ENCODE results near the gene NDUFC1. TPM values are rescaled to one million over a fixed set of nuclear protein-coding genes. Genes with fewer than 3 reads are reported as not detected.

The NDUFC1 gene
- total and polyA plus RNA-seq, 2 of the 8 experiments (the other 6 are each of a cell fraction or from before 2014, with no cell fraction given): 41.9 to 62.0 TPM

GRCh38 chr4:139316733-139317132, 14.5 kb upstream of the NDUFC1 start:
- Histone ChIP-seq H2BK15ac (ENCODE audit: low read length) (no peak overlapping the region), H3K27ac (ENCODE audit: low read depth, low read length) (no peak overlapping the region), H2BK12ac (ENCODE audit: low read depth, low read length) (no peak overlapping the region), H3K4ac (replicated peaks; ENCODE audit: insufficient read length, low read depth, low read length) (no peak overlapping the region), H3K4me2 (ENCODE audit: insufficient read depth in 1 of 2, low read depth in 2 of 2, low read length in 2 of 2) (no peak overlapping the region), H4K20me1 (replicated peaks in 1 of 2; ENCODE audit: control insufficient read depth in 1 of 2, insufficient read depth in 2 of 2, low read length in 2 of 2) (peaks cover 9 to 19% of the 10 kb centered on the region in 2 experiments), H2AFZ (ENCODE audit: low read length) (no peak overlapping the region), H4K5ac (ENCODE audit: insufficient read length, low read depth, low read length) (no peak overlapping the region), H3K18ac (ENCODE audit: extremely low read depth, low read length) (no peak overlapping the region), H4K8ac (ENCODE audit: extremely low read depth, insufficient read depth, low read length) (no peak overlapping the region), H2AK5ac (ENCODE audit: low read depth, low read length) (no peak overlapping the region), H3K23ac (ENCODE audit: insufficient read length) (no peak overlapping the region), H3K14ac (ENCODE audit: insufficient read length) (no peak overlapping the region), H3K56ac (replicated peaks; ENCODE audit: insufficient read length, low read depth, low read length) (no peak overlapping the region), H3K4me3 (ENCODE audit: extremely low read depth in 1 of 4, insufficient read depth in 2 of 4, low read depth in 3 of 4, low read length in 4 of 4) (no peak overlapping the region), H2BK20ac (ENCODE audit: low read length) (no peak overlapping the region), H2BK5ac (ENCODE audit: low read depth, low read length) (0 out of 2 replicates have a peak overlapping the region, but pooled peaks have one; percentile 35), H3K36me3 (ENCODE audit: control insufficient read depth in 2 of 4, insufficient read depth in 4 of 4, low read length in 3 of 4) (no peaks in the 10 kb centered on the region; a peak in 1 of 8 replicates), H3K9me3 (ENCODE audit: insufficient read depth in 2 of 2, low read depth in 1 of 2, low read length in 1 of 2) (no peaks in the 10 kb centered on the region), H3K9ac (replicated peaks in 1 of 4; ENCODE audit: extremely low read depth in 1 of 4, low read depth in 3 of 4, low read length in 3 of 4) (no peak overlapping the region), H3K79me2 (ENCODE audit: control insufficient read depth in 1 of 2, insufficient read depth in 2 of 2, low read length in 2 of 2) (peaks cover 56 to 100% of the 10 kb centered on the region in 2 experiments), H2BK120ac (replicated peaks; ENCODE audit: low read depth, low read length) (no peak overlapping the region), H3K4me1 (replicated peaks in 1 of 4; ENCODE audit: control insufficient read depth in 3 of 4, insufficient read depth in 4 of 4, low read length in 3 of 4) (peaks cover 5 to 10% (median 5%) of the 10 kb centered on the region in 4 experiments), H3K27me3 (replicated peaks in 1 of 4; ENCODE audit: control insufficient read depth in 3 of 4, extremely low read depth in 1 of 4, insufficient read depth in 3 of 4, low read length in 3 of 4) (no peaks in the 10 kb centered on the region), H4K91ac (replicated peaks; ENCODE audit: insufficient read length, low read length) (no peak overlapping the region), H3K23me2 (ENCODE audit: low read depth, low read length) (no peaks in the 10 kb centered on the region), H3K79me1 (ENCODE audit: low read depth, low read length) (no peaks in the 10 kb centered on the region; the same call in 1 of the 2 replicates)
- POLR2A ChIA-PET (ENCODE audit: partially characterized antibody): interaction anchor here (0.9 kb wide), 1 partner anchor 16 kb away, joined by 7 read pairs; the partner anchor contains the start of gene NAA15
- CTCF ChIA-PET (ENCODE audit: partially characterized antibody): no interaction called here
- DNase-seq (ENCODE audit: low read depth in 1 of 2, low spot score in 2 of 2): no peak
- WGBS, 2 experiments (ENCODE audit: extremely low coverage in 1 of 2, insufficient coverage in 1 of 2, insufficient read length in 1 of 2, insufficient replicate concordance in 2 of 2, low coverage in 1 of 2, low lambda C conversion rate in 2 of 2, missing lambda C conversion rate in 1 of 2): 98% methylated on average over 2 of the region's 2 CpGs; no CpG with 5 or more reads in 1 of the 2 experiments
- no peak for FAIRE-seq
- TF ChIP-seq SUZ12 (IDR thresholded peaks at IDR 0.05; ENCODE audit: low read length): no peak
- TF ChIP-seq EZH2 (IDR thresholded peaks at IDR 0.05; ENCODE audit: low read depth, low read length, severe bottlenecking): no peak
